A549 treated with CORT108297 at 1 μM for 4 hours (cell line): Measurements from ENCODE around the gene GINS3. TPM values are rescaled to one million over a fixed set of nuclear protein-coding genes. Genes with fewer than 3 reads are reported as not detected.

ENCODE experiments used
- total RNA-seq: library from RNA; stranded (reverse); fragments of 200-300 nt; extraction: Qiagen RNA extraction; gene quantifications from 5 replicates; pipeline ENCODE4 v1.2.3, GENCODE V29; 2022

Gene GINS3
- total RNA-seq = 21.5 to 24.9 TPM (median 22.3 TPM) in 5 replicates

GRCh38 chr16:58392215-58393137 lies at the start of gene GINS3:
Gene GINS3 (plus strand): TSS chr16:58392471. CDS start chr16:58392602, 131 bp downstream.

Other genes starting within 250 kb of the GINS3 start
- gene CSNK2A2, start 194.4 kb upstream of the GINS3 start, total RNA-seq = 49.8 to 67.3 TPM (median 51.6 TPM) in 5 replicates
- gene PRSS54, start 97.4 kb upstream of the GINS3 start, total RNA-seq = not detected in 5 replicates
- gene NDRG4, start 107.7 kb downstream of the GINS3 start, total RNA-seq = 23.6 to 30.2 TPM (median 28.8 TPM) in 5 replicates
- gene SETD6, start 123.0 kb downstream of the GINS3 start, total RNA-seq = 11.2 to 17.2 TPM (median 16.0 TPM) in 5 replicates
- gene CNOT1, start 237.4 kb downstream of the GINS3 start, total RNA-seq = 111 to 170 TPM (median 122 TPM) in 5 replicates